ENCODE data around the gene NKD2.

DNA sequence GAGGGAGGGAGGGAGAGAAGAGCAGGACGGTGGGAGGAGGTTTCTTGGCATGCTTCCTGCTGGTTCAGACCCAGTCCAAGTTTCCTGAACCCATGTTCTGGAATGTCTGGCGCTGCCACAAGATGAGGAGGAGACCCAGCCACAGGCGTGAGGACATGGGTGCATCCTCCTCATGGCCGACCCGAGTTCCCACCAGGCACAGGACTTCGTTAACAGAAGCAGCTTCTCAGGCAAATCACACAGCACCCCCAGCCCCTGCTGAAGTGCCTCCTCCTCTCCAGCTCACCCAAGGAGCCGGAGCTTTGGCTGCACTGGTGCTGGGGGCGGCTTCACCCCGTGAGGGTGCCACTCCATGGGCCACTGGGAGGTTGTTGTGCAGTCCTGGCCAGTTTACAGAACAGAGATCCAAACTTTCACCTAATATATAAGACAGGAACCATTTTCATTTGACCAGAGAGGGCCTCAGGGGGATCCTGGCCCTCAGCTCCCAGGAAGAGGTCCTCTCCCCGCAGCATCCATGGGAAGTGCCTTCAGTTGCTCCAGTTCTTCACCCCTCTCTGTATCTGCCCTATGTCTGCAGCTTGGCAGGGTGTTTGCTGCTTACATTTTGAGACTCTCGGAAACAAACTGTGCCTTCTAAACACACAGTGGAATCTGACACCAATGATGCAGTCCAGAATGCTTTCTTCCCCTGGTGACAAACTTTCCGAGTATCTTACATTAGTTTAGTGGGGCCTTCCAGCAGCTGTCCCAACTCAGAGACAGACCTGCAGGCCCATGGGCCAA lies 10.2 kb upstream of the NKD2 start:
- TF ChIP-seq, protein P1, sequence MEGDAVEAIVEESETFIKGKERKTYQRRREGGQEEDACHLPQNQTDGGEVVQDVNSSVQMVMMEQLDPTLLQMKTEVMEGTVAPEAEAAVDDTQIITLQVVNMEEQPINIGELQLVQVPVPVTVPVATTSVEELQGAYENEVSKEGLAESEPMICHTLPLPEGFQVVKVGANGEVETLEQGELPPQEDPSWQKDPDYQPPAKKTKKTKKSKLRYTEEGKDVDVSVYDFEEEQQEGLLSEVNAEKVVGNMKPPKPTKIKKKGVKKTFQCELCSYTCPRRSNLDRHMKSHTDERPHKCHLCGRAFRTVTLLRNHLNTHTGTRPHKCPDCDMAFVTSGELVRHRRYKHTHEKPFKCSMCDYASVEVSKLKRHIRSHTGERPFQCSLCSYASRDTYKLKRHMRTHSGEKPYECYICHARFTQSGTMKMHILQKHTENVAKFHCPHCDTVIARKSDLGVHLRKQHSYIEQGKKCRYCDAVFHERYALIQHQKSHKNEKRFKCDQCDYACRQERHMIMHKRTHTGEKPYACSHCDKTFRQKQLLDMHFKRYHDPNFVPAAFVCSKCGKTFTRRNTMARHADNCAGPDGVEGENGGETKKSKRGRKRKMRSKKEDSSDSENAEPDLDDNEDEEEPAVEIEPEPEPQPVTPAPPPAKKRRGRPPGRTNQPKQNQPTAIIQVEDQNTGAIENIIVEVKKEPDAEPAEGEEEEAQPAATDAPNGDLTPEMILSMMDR (IDR thresholded peaks at IDR 0.05), result no peak
- no peak for TF ChIP-seq ZFX (IDR thresholded peaks at IDR 0.05; ENCODE audit: borderline replicate concordance)
